Central memory CD8-positive, alpha-beta T cell (primary cell): ENCODE measurements around the gene SAP30BP.

Experiments
- ATAC-seq: fragments of 150-1000 bp; cut with Tn5 transposase; replicated peaks from 2 replicates; pipeline ENCODE4 v1.10.0; 2022; ENCODE audit warnings: mild to moderate bottlenecking, moderate FRiP score, moderate number of reproducible peaks; ENCODE audit not compliant: poor library complexity, severe bottlenecking; ENCODE audit errors: extremely low read depth
- DNase-seq, 2 donors: peaks; one replicate each; pipeline ENCODE4 v3.0.0; 2021; ENCODE audit warnings: low spot score in 2 of 2
- H3K27ac Mint-ChIP-seq: one replicate; pipeline ENCODE4 v1.8.0; 2022; ENCODE audit warnings: low read depth, mild to moderate bottlenecking, moderate library complexity, mixed read lengths
- H3K27me3 Mint-ChIP-seq: one replicate; pipeline ENCODE4 v1.8.0; 2022; ENCODE audit warnings: mixed read lengths
- H3K36me3 Mint-ChIP-seq: one replicate; pipeline ENCODE4 v1.8.0; 2022; ENCODE audit warnings: mild to moderate bottlenecking, moderate library complexity, mixed read lengths; ENCODE audit not compliant: insufficient read depth
- H3K4me1 Mint-ChIP-seq: one replicate; pipeline ENCODE4 v1.8.0; 2022; ENCODE audit warnings: mixed read lengths
- H3K4me3 Mint-ChIP-seq: one replicate; pipeline ENCODE4 v1.8.0; 2022; ENCODE audit warnings: mild to moderate bottlenecking, moderate library complexity, mixed read lengths
- H3K9me3 Mint-ChIP-seq: one replicate; pipeline ENCODE4 v1.8.0; 2022; ENCODE audit warnings: mixed read lengths

The SAP30BP gene

DNA sequence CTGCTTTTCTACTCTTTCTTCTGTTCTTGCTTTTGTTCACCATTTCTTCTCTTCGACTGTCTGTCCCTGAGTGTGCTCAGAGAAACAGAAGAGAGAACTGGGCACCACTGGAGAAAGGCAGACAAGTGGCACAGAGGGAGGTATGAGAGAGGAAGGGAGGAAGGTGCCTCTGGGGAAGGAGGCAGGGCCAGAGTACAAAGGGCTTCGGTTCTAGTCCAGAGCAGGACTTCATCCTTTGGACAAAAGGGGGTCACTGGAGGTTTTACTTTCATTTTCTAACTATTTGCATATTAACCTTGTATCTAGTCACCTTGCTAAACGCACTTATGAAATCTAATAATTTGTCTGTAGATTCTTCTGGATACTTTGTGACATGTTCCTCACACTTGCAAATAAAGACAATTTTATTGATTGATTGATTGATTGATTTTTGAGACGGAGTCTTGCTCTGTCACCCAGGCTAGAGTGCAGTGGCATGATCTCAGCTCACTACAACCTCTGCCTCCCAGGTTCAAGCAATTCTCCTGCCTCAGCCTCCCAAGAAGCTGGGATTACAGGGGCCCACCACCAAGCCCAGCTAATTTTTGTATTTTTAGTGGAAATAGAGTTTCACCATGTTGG, 67.6 kb downstream of the SAP30BP start:
- no peak for DNase-seq
- no peak for ATAC-seq
- Mint-ChIP-seq H3K4me1 (peaks cover 8% of the 10 kb centered on the region), H3K27me3 (no peaks in the 10 kb centered on the region), H3K4me3 (no peak overlapping the region), H3K27ac (peak overlapping the region; percentile 16), H3K9me3 (no peaks in the 10 kb centered on the region), H3K36me3 (no peaks in the 10 kb centered on the region)

DNA sequence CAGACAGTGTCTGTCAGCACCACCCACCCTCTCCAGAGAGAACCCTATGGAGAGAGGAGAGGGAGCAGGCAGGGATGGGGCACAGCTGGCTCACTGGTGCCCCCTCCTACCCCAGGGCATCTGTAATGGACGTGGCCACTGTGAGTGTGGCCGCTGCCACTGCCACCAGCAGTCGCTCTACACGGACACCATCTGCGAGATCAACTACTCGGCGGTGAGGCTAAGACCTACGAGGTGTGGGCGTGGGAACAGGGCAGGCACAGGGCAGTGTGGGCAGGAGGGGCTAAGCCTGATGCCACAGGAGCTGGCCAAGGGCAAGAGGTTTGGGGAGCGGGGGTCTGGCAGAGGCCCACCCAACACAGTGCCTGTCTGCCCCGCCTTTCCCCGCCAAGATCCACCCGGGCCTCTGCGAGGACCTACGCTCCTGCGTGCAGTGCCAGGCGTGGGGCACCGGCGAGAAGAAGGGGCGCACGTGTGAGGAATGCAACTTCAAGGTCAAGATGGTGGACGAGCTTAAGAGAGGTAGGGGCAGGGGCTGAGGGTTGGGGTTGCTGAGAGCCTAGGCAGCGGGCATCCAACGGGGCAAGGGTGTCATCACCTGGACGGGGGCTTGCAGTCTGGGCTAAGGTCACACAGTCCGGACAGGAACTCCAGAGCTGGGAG, 69.2 kb downstream of the SAP30BP start:
- H3K4me1 Mint-ChIP-seq: peaks cover 8% of the 10 kb centered on the region
- DNase-seq: no peak
- no peak overlapping the region for H3K27ac Mint-ChIP-seq
- no peaks in the 10 kb centered on the region for H3K36me3 Mint-ChIP-seq
- H3K4me3 Mint-ChIP-seq: no peak overlapping the region
- no peaks in the 10 kb centered on the region for H3K27me3 Mint-ChIP-seq
- no peaks in the 10 kb centered on the region for H3K9me3 Mint-ChIP-seq
- no peak for ATAC-seq

DNA sequence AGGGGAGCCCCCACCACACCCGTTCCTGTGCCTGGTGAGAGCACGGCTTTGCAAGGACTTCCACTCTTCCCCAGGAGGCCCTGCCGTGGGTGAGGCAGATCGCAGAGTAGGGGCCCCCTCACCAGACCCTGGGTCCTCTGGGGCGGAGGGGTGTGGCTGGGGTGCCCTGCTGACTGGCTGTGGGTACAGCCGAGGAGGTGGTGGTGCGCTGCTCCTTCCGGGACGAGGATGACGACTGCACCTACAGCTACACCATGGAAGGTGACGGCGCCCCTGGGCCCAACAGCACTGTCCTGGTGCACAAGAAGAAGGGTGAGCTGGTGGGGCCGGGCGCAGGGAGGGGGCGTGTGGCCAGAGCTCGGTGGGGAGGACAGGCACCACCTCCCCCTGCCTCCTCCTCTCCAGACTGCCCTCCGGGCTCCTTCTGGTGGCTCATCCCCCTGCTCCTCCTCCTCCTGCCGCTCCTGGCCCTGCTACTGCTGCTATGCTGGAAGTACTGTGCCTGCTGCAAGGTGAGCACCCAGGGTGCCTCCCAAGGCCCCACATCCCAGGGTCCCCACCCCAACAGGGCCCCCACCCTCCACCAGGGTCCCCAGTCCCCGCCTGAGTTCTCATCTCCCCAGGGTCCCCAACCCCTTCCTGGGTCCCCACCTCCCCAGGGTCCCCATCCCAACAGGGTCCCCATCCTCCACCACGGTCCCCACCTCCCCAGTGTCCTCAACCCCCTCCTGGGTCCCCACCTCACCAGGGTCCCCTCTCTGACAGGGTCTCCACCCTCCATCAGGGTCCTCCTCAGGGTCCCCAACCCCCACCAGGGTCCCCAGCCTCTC, 70.2 kb downstream of the SAP30BP start:
- no peak overlapping the region for H3K4me3 Mint-ChIP-seq
- peaks cover 8% of the 10 kb centered on the region for H3K4me1 Mint-ChIP-seq
- DNase-seq (no peak), ATAC-seq (no peak)
- no peaks in the 10 kb centered on the region for H3K36me3 Mint-ChIP-seq
- no peak overlapping the region for H3K27ac Mint-ChIP-seq
- no peaks in the 10 kb centered on the region for H3K9me3 Mint-ChIP-seq
- H3K27me3 Mint-ChIP-seq: no peaks in the 10 kb centered on the region

DNA sequence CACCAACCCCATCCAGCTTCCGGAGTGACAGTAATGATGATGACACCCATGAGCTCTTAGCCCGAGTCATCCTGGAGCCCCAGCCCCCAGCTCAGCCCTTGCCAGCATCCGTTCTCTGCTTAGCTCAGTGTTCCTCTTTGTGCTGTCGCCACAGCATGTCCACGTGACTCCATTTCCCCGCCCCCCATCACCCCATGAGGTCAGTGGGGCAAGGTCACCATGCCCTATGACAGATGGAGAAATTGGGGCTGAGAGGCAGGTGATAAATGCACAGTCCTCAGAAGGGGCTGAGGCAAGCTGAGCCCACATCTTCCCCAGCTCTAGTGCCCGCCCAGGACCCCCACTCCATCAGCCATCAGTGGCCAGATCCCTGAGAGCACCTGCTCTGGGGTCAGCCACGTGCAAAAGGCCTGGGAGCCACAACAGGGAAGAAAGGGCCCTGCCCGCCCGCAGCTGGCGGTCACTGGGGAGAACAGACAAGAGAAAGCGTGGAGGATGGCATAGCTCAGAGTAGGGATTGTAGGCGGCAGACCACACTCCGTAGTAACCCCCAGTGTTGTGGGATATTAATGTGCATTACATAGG, 71.2 kb downstream of the SAP30BP start:
- Mint-ChIP-seq H3K36me3 (no peaks in the 10 kb centered on the region), H3K9me3 (no peaks in the 10 kb centered on the region), H3K27ac (no peak overlapping the region), H3K4me1 (peaks cover 8% of the 10 kb centered on the region), H3K27me3 (no peaks in the 10 kb centered on the region), H3K4me3 (no peak overlapping the region)
- DNase-seq (no peak), ATAC-seq (no peak)

GRCh38 chr17:75739174-75739573, 72.0 kb downstream of the SAP30BP start:
- H3K4me3 Mint-ChIP-seq: no peak overlapping the region
- H3K27ac Mint-ChIP-seq: no peak overlapping the region
- H3K36me3 Mint-ChIP-seq: no peaks in the 10 kb centered on the region
- ATAC-seq (no peak), DNase-seq (no peak)
- H3K4me1 Mint-ChIP-seq: peaks cover 7% of the 10 kb centered on the region
- no peaks in the 10 kb centered on the region for H3K9me3 Mint-ChIP-seq
- H3K27me3 Mint-ChIP-seq: no peaks in the 10 kb centered on the region

DNA sequence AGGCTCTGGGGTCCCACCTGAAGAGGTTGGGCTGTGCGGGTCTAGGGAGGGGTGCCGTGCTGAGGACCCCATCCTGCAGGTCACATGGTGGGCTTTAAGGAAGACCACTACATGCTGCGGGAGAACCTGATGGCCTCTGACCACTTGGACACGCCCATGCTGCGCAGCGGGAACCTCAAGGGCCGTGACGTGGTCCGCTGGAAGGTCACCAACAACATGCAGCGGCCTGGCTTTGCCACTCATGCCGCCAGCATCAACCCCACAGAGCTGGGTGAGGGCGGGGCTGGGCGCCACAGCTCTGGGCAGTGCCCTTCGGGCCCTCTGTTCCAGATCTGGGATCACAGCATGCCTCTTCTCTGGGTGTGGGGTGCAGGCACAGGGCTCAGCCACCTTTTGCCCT, 72.7 kb downstream of the SAP30BP start:
- DNase-seq: no peak
- Mint-ChIP-seq H3K27ac (no peak overlapping the region), H3K4me3 (no peak overlapping the region), H3K27me3 (no peaks in the 10 kb centered on the region), H3K9me3 (no peaks in the 10 kb centered on the region), H3K4me1 (peaks cover under 1% of the 10 kb centered on the region), H3K36me3 (no peaks in the 10 kb centered on the region)
- ATAC-seq: no peak

GRCh38 chr17:75740215-75740614, 73.1 kb downstream of the SAP30BP start:
- no peak overlapping the region for H3K27ac Mint-ChIP-seq
- no peaks in the 10 kb centered on the region for H3K9me3 Mint-ChIP-seq
- H3K27me3 Mint-ChIP-seq: no peaks in the 10 kb centered on the region
- H3K36me3 Mint-ChIP-seq: no peaks in the 10 kb centered on the region
- H3K4me1 Mint-ChIP-seq: no peaks in the 10 kb centered on the region
- no peak for DNase-seq
- no peak overlapping the region for H3K4me3 Mint-ChIP-seq
- ATAC-seq: no peak

DNA sequence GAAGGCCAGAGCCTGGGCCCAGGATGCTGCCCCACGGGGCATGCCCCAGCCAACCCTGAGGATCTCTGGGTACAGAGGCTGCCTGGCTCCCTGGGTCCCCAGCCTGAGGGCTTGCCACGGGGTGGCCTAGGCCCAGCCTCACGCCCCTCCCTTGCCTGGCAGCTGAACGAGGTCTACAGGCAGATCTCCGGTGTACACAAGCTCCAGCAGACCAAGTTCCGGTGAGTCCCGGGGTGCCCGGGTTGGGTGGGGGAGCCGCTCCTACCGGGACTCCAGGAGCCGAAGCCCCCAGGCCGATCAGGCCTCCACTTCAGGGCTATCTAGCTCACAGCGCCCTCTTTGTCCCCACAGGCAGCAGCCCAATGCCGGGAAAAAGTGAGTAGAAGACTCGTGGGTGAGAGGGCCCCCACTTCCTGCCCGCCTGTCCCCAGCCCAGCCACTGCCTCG, 73.5 kb downstream of the SAP30BP start:
- H3K4me1 Mint-ChIP-seq: no peaks in the 10 kb centered on the region
- H3K4me3 Mint-ChIP-seq: no peak overlapping the region
- no peak overlapping the region for H3K27ac Mint-ChIP-seq
- no peaks in the 10 kb centered on the region for H3K27me3 Mint-ChIP-seq
- ATAC-seq: no peak
- H3K36me3 Mint-ChIP-seq: no peaks in the 10 kb centered on the region
- no peaks in the 10 kb centered on the region for H3K9me3 Mint-ChIP-seq
- no peak for DNase-seq

- ATAC-seq (no peak), DNase-seq (no peak)
- H3K4me3 Mint-ChIP-seq: no peak overlapping the region
- no peaks in the 10 kb centered on the region for H3K27me3 Mint-ChIP-seq
- H3K4me1 Mint-ChIP-seq: no peaks in the 10 kb centered on the region
- no peaks in the 10 kb centered on the region for H3K9me3 Mint-ChIP-seq
- no peaks in the 10 kb centered on the region for H3K36me3 Mint-ChIP-seq
- H3K27ac Mint-ChIP-seq: no peak overlapping the region
These were observed 75.2 kb downstream of the SAP30BP start for GRCh38 chr17:75742337-75742736.

GRCh38 chr17:75743625-75744206, 76.6 kb downstream of the SAP30BP start:
- DNase-seq (no peak), ATAC-seq (no peak)
- Mint-ChIP-seq H3K27ac (no peak overlapping the region), H3K27me3 (no peaks in the 10 kb centered on the region), H3K9me3 (no peaks in the 10 kb centered on the region), H3K4me3 (no peak overlapping the region), H3K36me3 (peaks cover 1% of the 10 kb centered on the region), H3K4me1 (peaks cover 5% of the 10 kb centered on the region)

DNA sequence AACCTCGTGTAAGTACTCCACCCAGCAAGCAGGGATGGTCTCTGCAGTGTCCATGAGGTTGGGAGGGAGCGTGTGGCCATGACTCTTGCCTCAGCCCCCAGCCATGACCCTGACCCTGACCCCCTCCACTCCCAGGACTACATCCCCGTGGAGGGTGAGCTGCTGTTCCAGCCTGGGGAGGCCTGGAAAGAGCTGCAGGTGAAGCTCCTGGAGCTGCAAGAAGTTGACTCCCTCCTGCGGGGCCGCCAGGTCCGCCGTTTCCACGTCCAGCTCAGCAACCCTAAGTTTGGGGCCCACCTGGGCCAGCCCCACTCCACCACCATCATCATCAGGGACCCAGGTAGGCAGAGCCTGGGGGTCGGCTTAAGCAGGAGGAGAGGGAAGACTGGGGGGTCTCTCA, 81.6 kb downstream of the SAP30BP start:
- no peak for ATAC-seq
- no peak overlapping the region for H3K4me3 Mint-ChIP-seq

GRCh38 chr17:75749545-75750389, 82.6 kb downstream of the SAP30BP start:
- Mint-ChIP-seq H3K9me3 (no peaks in the 10 kb centered on the region), H3K27ac (peak overlapping the region; percentile 76), H3K27me3 (no peaks in the 10 kb centered on the region), H3K4me3 (no peak overlapping the region), H3K4me1 (peaks cover 20% of the 10 kb centered on the region), H3K36me3 (peaks cover 6% of the 10 kb centered on the region)
- DNase-seq: peak; percentile 75 to 94
- ATAC-seq: peak; percentile 78

More for the DNA sequence above, 81.6 kb downstream of the SAP30BP start:
- peaks cover 16% of the 10 kb centered on the region for H3K4me1 Mint-ChIP-seq
- H3K27me3 Mint-ChIP-seq: no peaks in the 10 kb centered on the region
- no peak overlapping the region for H3K27ac Mint-ChIP-seq
- H3K9me3 Mint-ChIP-seq: no peaks in the 10 kb centered on the region
- no peak for DNase-seq
- H3K36me3 Mint-ChIP-seq: peaks cover 4% of the 10 kb centered on the region
